Measurements from ENCODE around the gene IL5.

GRCh38 chr5:132557478-132558172, 14.3 kb upstream of the IL5 start:
- TF ChIP-seq CTCF (IDR thresholded peaks at IDR 0.05) (no peak), POLR2A (IDR thresholded peaks at IDR 0.05) (no peak)
